HCT116 (cell line): ENCODE data around the gene LNPEP. TPM values are rescaled to one million over a fixed set of nuclear protein-coding genes. Genes with fewer than 3 reads are reported as not detected.

Experiments used
- ATAC-seq: fragments of 200-7000 bp; cut with Tn5 transposase; 2 replicates; pipeline ENCODE4 v1.9.1; 2020; ENCODE audit warnings: mild to moderate bottlenecking, moderate library complexity
- BruUV-seq: library from RNA; stranded (reverse); fragments of 400-500 nt; replicated peaks from 2 replicates; lab custom pipeline; 2021; lab: Mats Ljungman, UMichigan
- CTCF ChIA-PET: fragments of 300-600 bp; sonication (Branson Sonifier 250); formaldehyde crosslinking; loops from one replicate; lab custom pipeline; 2021; ENCODE audit warnings: antibody characterized with exemption; lab: Charles Lee
- POLR2A ChIA-PET: fragments of 300-600, 350-600 bp; sonication (Branson Sonifier 250); formaldehyde crosslinking; loops from one replicate; lab custom pipeline; 2021; ENCODE audit warnings: antibody characterized with exemption; lab: Charles Lee
- RAD21 ChIA-PET, 2 experiments: fragments of 300-600 bp; sonication (Branson Sonifier 250); formaldehyde crosslinking; loops; one replicate each; lab custom pipeline; 2023; ENCODE audit warnings: low total read pairs in 2 of 2; ENCODE audit not compliant: uncharacterized antibody in 2 of 2, unreplicated experiment in 2 of 2, low non-redundant PET in 1 of 2; lab: Charles Lee
- DNase-seq: peaks from one replicate; pipeline ENCODE4 v3.0.0-alpha.2; 2010; ENCODE audit warnings: low read depth, low spot score
- H2AFZ ChIP-seq: fragments of 200-600 bp; shearing (Covaris generic), sonication (generic); 2 replicates; pipeline ENCODE4 v1.6.1; 2017; ENCODE audit warnings: low read depth, mixed run types, mixed read lengths, antibody characterized with exemption, low read length; ENCODE audit not compliant: poor library complexity, severe bottlenecking
- H3K27ac ChIP-seq: 2 replicates; pipeline ENCODE4 v1.5.1; 2012; ENCODE audit warnings: low read depth, low read length
- H3K27me3 ChIP-seq: fragments of 200-600 bp; sonication (generic); 2 replicates; pipeline ENCODE4 v1.6.1; 2016; ENCODE audit warnings: mixed run types, low read length, mixed read lengths; ENCODE audit not compliant: insufficient read depth
- H3K36me3 ChIP-seq, 2 experiments: fragments of 200-500 bp in 1 of 2; fragments of 200-600 bp in 1 of 2; sonication (Bioruptor generic) in 1 of 2; sonication (generic) in 1 of 2; 2 replicates each; pipeline versions ENCODE4 v1.5.1 to v1.6.1; 2014 to 2016; ENCODE audit warnings: low read length in 2 of 2, inconsistent platforms in 1 of 2, mixed read lengths in 1 of 2, mixed run types in 1 of 2; ENCODE audit not compliant: insufficient read depth in 2 of 2, control insufficient read depth in 1 of 2
- H3K4me1 ChIP-seq, 2 experiments: fragments of 200-600 bp in 1 of 2; sonication (generic) in 1 of 2; 2 replicates each; pipeline versions ENCODE4 v1.5.1 to v1.6.1; 2012 to 2017; ENCODE audit warnings: low read length in 2 of 2, inconsistent platforms in 1 of 2, mild to moderate bottlenecking in 1 of 2, mixed read lengths in 1 of 2, mixed run types in 1 of 2, moderate library complexity in 1 of 2; ENCODE audit not compliant: insufficient read depth in 2 of 2, control insufficient read depth in 1 of 2
- H3K4me2 ChIP-seq: fragments of 200-600 bp; sonication (generic); 2 replicates; pipeline ENCODE4 v1.6.1; 2017; ENCODE audit warnings: mixed run types, low read length, mixed read lengths
- H3K4me3 ChIP-seq, 2 experiments: fragments of 200-600 bp in 1 of 2; sonication (generic) in 1 of 2; replicated peaks in 1 of 2; 2 replicates each; pipeline ENCODE4 v1.5.1; 2011 to 2016; ENCODE audit warnings: low read length in 2 of 2, control low read depth in 1 of 2, low read depth in 1 of 2, mild to moderate bottlenecking in 1 of 2, mixed read lengths in 1 of 2, mixed run types in 1 of 2
- H3K79me2 ChIP-seq: fragments of 200-600 bp; sonication (generic); 2 replicates; pipeline ENCODE4 v1.6.1; 2017; ENCODE audit warnings: mild to moderate bottlenecking, mixed run types, low read length, moderate library complexity, mixed read lengths; ENCODE audit not compliant: insufficient read depth
- H3K9ac ChIP-seq: fragments of 200-600 bp; sonication (generic); 2 replicates; pipeline ENCODE4 v1.6.1; 2016; ENCODE audit warnings: low read length, mixed read lengths
- H3K9me2 ChIP-seq: fragments of 200-600 bp; sonication (generic), shearing (Covaris generic); 2 replicates; pipeline ENCODE4 v1.6.1; 2017; ENCODE audit warnings: mixed run types, mild to moderate bottlenecking, moderate library complexity; ENCODE audit not compliant: insufficient read depth
- H3K9me3 ChIP-seq, 2 experiments: fragments of 200-500 bp in 1 of 2; fragments of 200-600 bp in 1 of 2; sonication (Bioruptor generic) in 1 of 2; sonication (generic) in 1 of 2; 2 replicates each; pipeline ENCODE4 v1.6.1; 2014 to 2017; ENCODE audit warnings: low read length in 2 of 2, mixed read lengths in 2 of 2, inconsistent platforms in 1 of 2, low read depth in 1 of 2, mild to moderate bottlenecking in 1 of 2, mixed run types in 1 of 2, moderate library complexity in 1 of 2; ENCODE audit not compliant: control insufficient read depth in 1 of 2, insufficient read depth in 1 of 2
- H4K20me1 ChIP-seq: fragments of 200-600 bp; sonication (generic), shearing (Covaris generic); 2 replicates; pipeline ENCODE4 v1.6.1; 2017; ENCODE audit warnings: mixed run types, mild to moderate bottlenecking, moderate library complexity; ENCODE audit not compliant: insufficient read depth
- ELF1 ChIP-seq: IDR thresholded peaks from 2 replicates; pipeline ENCODE4 v1.6.1; 2012; ENCODE audit warnings: low read depth, borderline replicate concordance
- EZH2phosphoT487 ChIP-seq: fragments of 200-600 bp; IDR thresholded peaks from 2 replicates; pipeline ENCODE4 v1.6.1; 2018; ENCODE audit warnings: antibody characterized with exemption, borderline replicate concordance
- FOSL1 ChIP-seq: IDR thresholded peaks from 2 replicates; pipeline ENCODE4 v1.6.1; 2012; ENCODE audit warnings: low read depth
- MAX ChIP-seq: IDR thresholded peaks from 2 replicates; pipeline ENCODE4 v1.6.1; 2012
- POLR2A ChIP-seq: IDR thresholded peaks from 2 replicates; pipeline ENCODE4 v1.7.0; 2011; ENCODE audit warnings: borderline replicate concordance; ENCODE audit not compliant: insufficient read depth, insufficient read length; ENCODE audit errors: extremely low read depth
- RAD21 ChIP-seq: IDR thresholded peaks from 2 replicates; pipeline ENCODE4 v1.6.1; 2012; ENCODE audit warnings: low read depth, mild to moderate bottlenecking
- SIN3A ChIP-seq: IDR thresholded peaks from 2 replicates; pipeline ENCODE4 v1.6.1; 2012; ENCODE audit warnings: low read depth
- SRF ChIP-seq: IDR thresholded peaks from 2 replicates; pipeline ENCODE4 v1.6.1; 2012; ENCODE audit warnings: low read depth
- intact Hi-C: fragments of 100-400 bp; cut with micrococcal nuclease; formaldehyde crosslinking; loops from 2 replicates; pipeline ENCODE4 v1.10.0; 2022
- total RNA-seq: library from RNA; stranded (reverse); gene quantifications from one replicate; pipeline ENCODE4 v1.2.1, GENCODE V29; 2021; ENCODE audit not compliant: unreplicated experiment
- TF ChIP-seq, protein P1 (sequence below): IDR thresholded peaks from 2 replicates; pipeline ENCODE4 v1.6.1; 2011; ENCODE audit warnings: mild to moderate bottlenecking, low read length, moderate library complexity; ENCODE audit not compliant: insufficient replicate concordance; ENCODE audit errors: extremely low read depth
- TF ChIP-seq, protein P2 (sequence below): IDR thresholded peaks from 2 replicates; pipeline ENCODE4 v1.6.1; 2012
- TF ChIP-seq, protein P3 (sequence below), 3 experiments: fragments of 200-600 bp in 1 of 3; sonication (generic) in 1 of 3; IDR thresholded peaks in 2 of 3; conservative IDR thresholded peaks in 1 of 3; 2 replicates each; pipeline ENCODE4 v1.5.1; 2012 to 2017; ENCODE audit warnings: low read depth in 2 of 3, low read length in 2 of 3, antibody characterized with exemption in 1 of 3, borderline replicate concordance in 1 of 3, control low read depth in 1 of 3, mild to moderate bottlenecking in 1 of 3, mixed read lengths in 1 of 3, mixed run types in 1 of 3, moderate library complexity in 1 of 3; ENCODE audit not compliant: insufficient read depth in 1 of 3

LNPEP gene
- total RNA-seq, 1 experiment from 2014 or later, result 14.9 TPM

DNA sequence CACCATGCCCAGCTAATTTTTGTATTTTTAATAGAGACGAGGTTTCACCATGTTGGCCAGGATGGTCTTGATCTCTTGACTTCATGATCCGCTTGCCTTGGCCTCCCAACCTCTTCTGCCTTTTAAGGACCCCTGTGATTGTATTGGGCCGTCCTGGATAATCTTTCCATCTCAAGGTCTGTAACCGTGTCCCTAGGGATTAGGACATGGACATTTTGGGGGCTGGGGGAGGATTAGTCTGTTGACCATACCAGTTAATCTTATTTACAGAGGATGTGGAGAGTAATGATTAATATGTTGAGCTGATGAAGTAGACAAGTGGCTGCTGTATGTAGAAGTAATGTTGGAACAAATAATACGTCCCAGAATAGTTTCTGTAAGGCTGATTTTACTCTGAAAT, 23.1 kb downstream of the LNPEP start:
- intact Hi-C loops, result no loop called here
- Histone ChIP-seq H3K9ac (no peak overlapping the region), H2AFZ (no peak overlapping the region), H3K36me3 (no peaks in the 10 kb centered on the region), H3K27me3 (no peaks in the 10 kb centered on the region), H3K9me2 (peaks cover 3% of the 10 kb centered on the region; the same call in 1 of the 2 replicates), H3K9me3 (no peaks in the 10 kb centered on the region), H3K4me3 (no peak overlapping the region), H3K27ac (no peak overlapping the region), H3K4me2 (no peak overlapping the region), H4K20me1 (0 out of 2 replicates have a peak, but pooled peaks cover 5% of the 10 kb centered on the region), H3K4me1 (no peaks in the 10 kb centered on the region; a peak in 1 of 4 replicates), H3K79me2 (peaks cover 26% of the 10 kb centered on the region)
- no peak for ATAC-seq
- BruUV-seq, result no TSS peak
- RAD21 ChIA-PET, result no interaction called here
- no peak for DNase-seq
- POLR2A ChIA-PET, result no interaction called here
- CTCF ChIA-PET, result no interaction called here
- TF ChIP-seq SIN3A (no peak), SRF (no peak), ELF1 (no peak), EZH2phosphoT487 (no peak), MAX (no peak), FOSL1 (no peak), RAD21 (no peak), POLR2A (no peak)
- TF ChIP-seq, protein P1, sequence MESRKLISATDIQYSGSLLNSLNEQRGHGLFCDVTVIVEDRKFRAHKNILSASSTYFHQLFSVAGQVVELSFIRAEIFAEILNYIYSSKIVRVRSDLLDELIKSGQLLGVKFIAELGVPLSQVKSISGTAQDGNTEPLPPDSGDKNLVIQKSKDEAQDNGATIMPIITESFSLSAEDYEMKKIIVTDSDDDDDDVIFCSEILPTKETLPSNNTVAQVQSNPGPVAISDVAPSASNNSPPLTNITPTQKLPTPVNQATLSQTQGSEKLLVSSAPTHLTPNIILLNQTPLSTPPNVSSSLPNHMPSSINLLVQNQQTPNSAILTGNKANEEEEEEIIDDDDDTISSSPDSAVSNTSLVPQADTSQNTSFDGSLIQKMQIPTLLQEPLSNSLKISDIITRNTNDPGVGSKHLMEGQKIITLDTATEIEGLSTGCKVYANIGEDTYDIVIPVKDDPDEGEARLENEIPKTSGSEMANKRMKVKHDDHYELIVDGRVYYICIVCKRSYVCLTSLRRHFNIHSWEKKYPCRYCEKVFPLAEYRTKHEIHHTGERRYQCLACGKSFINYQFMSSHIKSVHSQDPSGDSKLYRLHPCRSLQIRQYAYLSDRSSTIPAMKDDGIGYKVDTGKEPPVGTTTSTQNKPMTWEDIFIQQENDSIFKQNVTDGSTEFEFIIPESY, result no peak
- TF ChIP-seq, protein P2, sequence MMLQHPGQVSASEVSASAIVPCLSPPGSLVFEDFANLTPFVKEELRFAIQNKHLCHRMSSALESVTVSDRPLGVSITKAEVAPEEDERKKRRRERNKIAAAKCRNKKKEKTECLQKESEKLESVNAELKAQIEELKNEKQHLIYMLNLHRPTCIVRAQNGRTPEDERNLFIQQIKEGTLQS, result no peak
- TF ChIP-seq, protein P3, sequence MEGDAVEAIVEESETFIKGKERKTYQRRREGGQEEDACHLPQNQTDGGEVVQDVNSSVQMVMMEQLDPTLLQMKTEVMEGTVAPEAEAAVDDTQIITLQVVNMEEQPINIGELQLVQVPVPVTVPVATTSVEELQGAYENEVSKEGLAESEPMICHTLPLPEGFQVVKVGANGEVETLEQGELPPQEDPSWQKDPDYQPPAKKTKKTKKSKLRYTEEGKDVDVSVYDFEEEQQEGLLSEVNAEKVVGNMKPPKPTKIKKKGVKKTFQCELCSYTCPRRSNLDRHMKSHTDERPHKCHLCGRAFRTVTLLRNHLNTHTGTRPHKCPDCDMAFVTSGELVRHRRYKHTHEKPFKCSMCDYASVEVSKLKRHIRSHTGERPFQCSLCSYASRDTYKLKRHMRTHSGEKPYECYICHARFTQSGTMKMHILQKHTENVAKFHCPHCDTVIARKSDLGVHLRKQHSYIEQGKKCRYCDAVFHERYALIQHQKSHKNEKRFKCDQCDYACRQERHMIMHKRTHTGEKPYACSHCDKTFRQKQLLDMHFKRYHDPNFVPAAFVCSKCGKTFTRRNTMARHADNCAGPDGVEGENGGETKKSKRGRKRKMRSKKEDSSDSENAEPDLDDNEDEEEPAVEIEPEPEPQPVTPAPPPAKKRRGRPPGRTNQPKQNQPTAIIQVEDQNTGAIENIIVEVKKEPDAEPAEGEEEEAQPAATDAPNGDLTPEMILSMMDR (IDR thresholded peaks at IDR 0.05 in 2 of 3, conservative IDR thresholded peaks at IDR 0.05 in 1 of 3; ENCODE audit: borderline replicate concordance in 1 of 3, insufficient read depth in 1 of 3, low read depth in 2 of 3, low read length in 2 of 3), result no peak
- TF ChIP-seq, all 23 proteins: peak for 0
